ENCODE measurements around the gene KLHL6.

GRCh38 chr3:183590442-183590841 is 34.9 kb upstream of the KLHL6 start:
- TF ChIP-seq, protein P1, sequence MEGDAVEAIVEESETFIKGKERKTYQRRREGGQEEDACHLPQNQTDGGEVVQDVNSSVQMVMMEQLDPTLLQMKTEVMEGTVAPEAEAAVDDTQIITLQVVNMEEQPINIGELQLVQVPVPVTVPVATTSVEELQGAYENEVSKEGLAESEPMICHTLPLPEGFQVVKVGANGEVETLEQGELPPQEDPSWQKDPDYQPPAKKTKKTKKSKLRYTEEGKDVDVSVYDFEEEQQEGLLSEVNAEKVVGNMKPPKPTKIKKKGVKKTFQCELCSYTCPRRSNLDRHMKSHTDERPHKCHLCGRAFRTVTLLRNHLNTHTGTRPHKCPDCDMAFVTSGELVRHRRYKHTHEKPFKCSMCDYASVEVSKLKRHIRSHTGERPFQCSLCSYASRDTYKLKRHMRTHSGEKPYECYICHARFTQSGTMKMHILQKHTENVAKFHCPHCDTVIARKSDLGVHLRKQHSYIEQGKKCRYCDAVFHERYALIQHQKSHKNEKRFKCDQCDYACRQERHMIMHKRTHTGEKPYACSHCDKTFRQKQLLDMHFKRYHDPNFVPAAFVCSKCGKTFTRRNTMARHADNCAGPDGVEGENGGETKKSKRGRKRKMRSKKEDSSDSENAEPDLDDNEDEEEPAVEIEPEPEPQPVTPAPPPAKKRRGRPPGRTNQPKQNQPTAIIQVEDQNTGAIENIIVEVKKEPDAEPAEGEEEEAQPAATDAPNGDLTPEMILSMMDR (IDR thresholded peaks at IDR 0.05): no peak
- no peak for TF ChIP-seq POLR2A (IDR thresholded peaks at IDR 0.05)

All from thyroid gland (tissue), 4 donors.